H1 (cell line): Measurements from ENCODE around the gene APEH. TPM values are rescaled to one million over a fixed set of nuclear protein-coding genes. Genes with fewer than 3 reads are reported as not detected.

ENCODE experiments used
- CHD7 ChIP-seq: fragments of 300-600 bp; sonication (generic); IDR thresholded peaks from 2 replicates; pipeline ENCODE4 v1.7.1; 2012; ENCODE audit warnings: low read length, moderate library complexity, mild to moderate bottlenecking, inconsistent platforms; ENCODE audit not compliant: insufficient replicate concordance
- polyA plus RNA-seq, 7 experiments: library from polyadenylated mRNA; depleted of rRNA in 3 of 7; stranded (reverse) in 5 of 7; unstranded in 2 of 7; fragments of >200 nt in 5 of 7; fragments of 200-250 nt in 2 of 7; gene quantifications; 1 replicate in 5 of 7; 2 replicates in 1 of 7; 4 replicates in 1 of 7; pipeline versions ENCODE4 v1.2.1 to v1.2.3, GENCODE V29; 2011 to 2013; ENCODE audit warnings: missing spikeins in 2 of 7, mixed read lengths in 2 of 7
- total RNA-seq: library from RNA; stranded (reverse); fragmentation: NEBNext Ultra II Directional; extraction: Animal tissue kit (Norgen Biotek cat#: 25700); gene quantifications from 2 replicates; pipeline ENCODE4 v1.2.1, GENCODE V29; 2021

The APEH gene
- total and polyA plus RNA-seq, 2 of the 8 experiments (the other 6 are each of a cell fraction or from before 2014, with no cell fraction given): 222 to 260 TPM

GRCh38 chr3:49673715-49674496 is at the start of gene APEH (continued):
- TF ChIP-seq CHD7: no peak
